Psoas muscle (tissue), 8 donors: Measurements from ENCODE around the gene TEAD1. TPM values are rescaled to one million over a fixed set of nuclear protein-coding genes. Genes with fewer than 3 reads are reported as not detected.
A peak's percentile ranks its signal among the peaks of the same experiment; 100 is the strongest.

Experiments used
- ATAC-seq, 4 donors: fragments of 200-7000 bp; cut with Tn5 transposase; one replicate each; pipeline ENCODE4 v1.9.1; 2020; ENCODE audit warnings: moderate library complexity in 3 of 4, mild to moderate bottlenecking in 2 of 4
- DNase-seq, 2 donors: peaks; one replicate each; pipeline ENCODE4 v3.0.0-alpha.2; 2020
- H3K27ac ChIP-seq: fragments of 200-600 bp; one replicate; pipeline ENCODE4 v1.8.0; 2022
- H3K27me3 ChIP-seq, 3 donors: fragments of 200-600 bp in 1 of 3; one replicate each; pipeline versions ENCODE4 v1.6.1 to v1.8.0; 2013 to 2022; ENCODE audit warnings: low read length in 2 of 3, mild to moderate bottlenecking in 2 of 3, moderate library complexity in 1 of 3; ENCODE audit not compliant: insufficient read depth in 3 of 3
- H3K36me3 ChIP-seq, 2 donors: fragments of 200-600 bp in 1 of 2; one replicate each; pipeline versions ENCODE4 v1.6.1 to v1.8.0; 2013 to 2022; ENCODE audit warnings: low read depth in 1 of 2, mild to moderate bottlenecking in 1 of 2, moderate library complexity in 1 of 2; ENCODE audit not compliant: insufficient read depth in 1 of 2
- H3K4me1 ChIP-seq: fragments of 200-600 bp; one replicate; pipeline ENCODE4 v1.8.0; 2022
- H3K4me3 ChIP-seq: fragments of 200-600 bp; one replicate; pipeline ENCODE4 v1.8.0; 2022; ENCODE audit warnings: mild to moderate bottlenecking
- H3K9me3 ChIP-seq: fragments of 200-600 bp; one replicate; pipeline ENCODE4 v1.8.0; 2022
- CTCF ChIP-seq: fragments of 200-600 bp; IDR thresholded peaks from one replicate; pipeline ENCODE4 v1.8.0; 2022; ENCODE audit warnings: antibody characterized with exemption
- WGBS, 3 donors: extraction: QIAGEN DNeasy Blood & Tissue Kit; methylation state at CpG; one replicate each; pipeline versions ENCODE4 v1.1.6 to v1.1.7; 2013; 5-methylcytosine and 5-hydroxymethylcytosine counted together
- intact Hi-C, 2 donors: fragments of 100-400 bp; cut with DNase I; formaldehyde crosslinking; loops; one replicate each; pipeline versions ENCODE4 v1.11.0 to v1.14.2; 2022
- polyA plus RNA-seq, 3 donors: library from polyadenylated mRNA; stranded (reverse); fragments of 200-250 nt; gene quantifications; one replicate each; pipeline ENCODE4 v1.2.3, GENCODE V29; 2013
- total RNA-seq, 4 donors: library from RNA; stranded (reverse); fragmentation: NEBNext Ultra II Directional in 2 of 4; extraction: Animal tissue kit (Norgen Biotek cat#: 25700) in 2 of 4; gene quantifications; one replicate each; pipeline versions ENCODE4 v1.2.1 to v1.2.4, GENCODE V29; 2021 to 2023
- donor health status: healthy with polysubstance abuse.
- donor health status: DM: no; HTN: no; CAD: no; lungs with moderate emphysema.
- donor health status: Bipolar disorder and iron deficiency.
- donor health status: healthy.
- donor health status: DM: yes; HTN: yes; CAD: no.
- donor health status: DM: no; HTN: no; CAD: no.
- donor health status: DM: no; HTN: no; CAD: no.
- donor health status: DM: yes; HTN: yes; CAD: no.

The TEAD1 gene
- total and polyA plus RNA-seq, 7 donors = 11.3 to 178 (median 112) TPM

DNA sequence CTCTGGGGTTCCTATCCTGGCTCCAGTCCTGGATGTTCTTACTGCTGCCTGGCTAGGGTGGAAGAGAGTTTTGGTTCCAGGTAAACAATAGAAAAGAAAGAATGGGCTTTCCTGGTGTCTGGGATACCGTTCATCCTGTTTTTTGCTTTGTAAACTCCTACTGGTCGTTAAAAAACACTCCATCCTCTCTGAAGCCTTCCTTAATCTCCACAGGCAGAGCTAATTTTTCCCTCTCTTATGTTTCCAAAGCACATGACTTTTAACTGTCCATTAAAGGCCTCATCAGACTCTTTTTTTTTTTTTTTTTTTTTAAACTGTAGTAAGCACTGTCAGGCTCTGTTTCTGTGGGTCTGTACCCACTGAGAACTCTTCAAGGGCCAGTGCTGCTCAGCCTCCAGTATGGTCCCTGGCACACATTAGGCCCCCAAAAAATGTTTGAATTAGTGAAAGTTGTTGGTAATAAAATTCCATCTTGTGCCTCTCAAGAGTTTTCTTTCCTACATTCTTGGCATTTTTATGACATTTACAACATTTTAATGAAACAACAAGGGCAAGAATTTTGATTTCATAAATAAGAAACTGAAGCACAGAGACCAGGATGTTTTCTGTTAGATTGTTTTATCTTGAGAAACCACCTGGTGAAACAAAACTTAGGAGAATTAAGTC, 104.2 kb downstream of the TEAD1 start:
- 30 to 38% (median 37%) methylated on average over 2 of the region's 2 CpGs for WGBS, 3 donors
- peak overlapping the region; percentile 84 for H3K27ac ChIP-seq
- ATAC-seq = no peak
- no peaks in the 10 kb centered on the region for H3K9me3 ChIP-seq
- peaks cover 46% of the 10 kb centered on the region for H3K4me1 ChIP-seq
- H3K4me3 ChIP-seq = no peak overlapping the region
- H3K36me3 ChIP-seq = no peaks in the 10 kb centered on the region
- no peak for DNase-seq
- H3K27me3 ChIP-seq = no peaks in the 10 kb centered on the region
- intact Hi-C loops = no loop called here
- no peak for TF ChIP-seq CTCF

DNA sequence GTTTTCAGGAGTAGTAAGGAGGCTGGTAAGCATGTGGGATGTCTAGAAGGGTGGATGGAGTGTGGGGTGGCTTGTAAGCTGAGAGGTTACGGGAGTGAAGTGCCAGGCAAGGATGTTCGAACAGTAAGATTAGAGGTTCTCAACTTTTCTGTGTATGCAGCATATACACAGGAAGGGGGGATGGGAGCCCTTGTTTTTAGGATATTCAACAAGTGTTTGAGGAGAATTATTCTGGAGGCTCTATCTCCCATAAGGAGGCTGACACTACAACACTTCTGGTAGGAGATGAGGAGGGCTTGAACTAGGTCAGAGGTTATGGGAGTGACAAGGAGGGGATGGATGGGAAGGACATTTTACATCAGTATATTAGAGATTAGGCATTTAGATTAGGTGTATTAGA, 109.5 kb downstream of the TEAD1 start:
- TF ChIP-seq CTCF = no peak
- Histone ChIP-seq H3K4me1 (peaks cover 64% of the 10 kb centered on the region), H3K27ac (peak overlapping the region; percentile 73), H3K4me3 (no peak overlapping the region), H3K9me3 (no peaks in the 10 kb centered on the region), H3K27me3 (no peaks in the 10 kb centered on the region), H3K36me3 (no peaks in the 10 kb centered on the region)
- 56 to 93% (median 62%) methylated on average over 2 of the region's 2 CpGs for WGBS, 3 donors
- ATAC-seq = no peak
- no peak for DNase-seq
- intact Hi-C loops = no loop called here

- intact Hi-C loops = no loop called here
- Histone ChIP-seq H3K4me3 (no peak overlapping the region), H3K27ac (peak overlapping the region; percentile 73), H3K9me3 (no peaks in the 10 kb centered on the region), H3K27me3 (no peaks in the 10 kb centered on the region), H3K4me1 (peaks cover 65% of the 10 kb centered on the region), H3K36me3 (no peaks in the 10 kb centered on the region)
- ATAC-seq = peak in 3 of 4 donors; percentile 26 to 37 (median 26)
- DNase-seq = no peak
- TF ChIP-seq CTCF = no peak
- 5 to 49% (median 10%) methylated on average over 3 of the region's 3 CpGs for WGBS, 3 donors
These were observed 110.2 kb downstream of the TEAD1 start for GRCh38 chr11:12784445-12784844.

DNA sequence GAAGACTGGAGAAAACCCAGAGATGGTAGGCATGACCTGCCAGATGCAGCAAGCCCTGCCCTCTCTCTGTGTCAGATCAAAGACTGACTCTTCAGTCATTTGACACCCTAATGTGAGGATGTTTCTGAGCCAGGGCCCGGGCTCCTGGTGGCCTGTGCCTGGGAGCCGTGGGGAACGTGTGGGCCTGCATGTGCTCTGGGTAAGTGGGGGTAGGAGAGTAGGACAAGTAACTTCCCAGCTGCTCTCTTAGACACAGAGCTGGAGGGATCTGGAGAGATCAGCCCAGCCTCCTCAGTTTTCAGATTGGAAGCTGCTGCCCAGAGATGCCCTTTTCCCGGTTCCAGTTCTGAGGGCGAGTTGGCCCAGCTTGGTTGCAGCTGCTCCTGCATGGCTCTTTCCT, 110.8 kb downstream of the TEAD1 start:
- no peak overlapping the region for H3K4me3 ChIP-seq
- intact Hi-C loops = loop anchor here in 1 of 2 donors (5.0 kb wide), 1 partner anchor 38 kb away; no protein-coding TSS in a partner anchor
- peak; percentile 37 to 70 for DNase-seq
- no peak for TF ChIP-seq CTCF
- no peaks in the 10 kb centered on the region for H3K9me3 ChIP-seq
- peak overlapping the region; percentile 73 for H3K27ac ChIP-seq
- no peaks in the 10 kb centered on the region for H3K27me3 ChIP-seq
- 19 to 23% (median 20%) methylated on average over 5 of the region's 5 CpGs for WGBS, 3 donors
- no peaks in the 10 kb centered on the region for H3K36me3 ChIP-seq
- H3K4me1 ChIP-seq = peaks cover 69% of the 10 kb centered on the region
- peak; percentile 82 to 86 (median 84) for ATAC-seq

GRCh38 chr11:12785901-12786300, 111.7 kb downstream of the TEAD1 start:
- ATAC-seq (peak in 1 of 4 donors; percentile 11), DNase-seq (no peak)
- H3K4me1 ChIP-seq = peaks cover 70% of the 10 kb centered on the region
- 49 to 74% (median 58%) methylated on average over 5 of the region's 5 CpGs for WGBS, 3 donors
- intact Hi-C loops = loop anchor here in 1 of 2 donors (5.0 kb wide), 1 partner anchor 39 kb away; no protein-coding TSS in a partner anchor
- H3K27me3 ChIP-seq = no peaks in the 10 kb centered on the region
- H3K4me3 ChIP-seq = no peak overlapping the region
- H3K27ac ChIP-seq = peak overlapping the region; percentile 73
- H3K36me3 ChIP-seq = no peaks in the 10 kb centered on the region
- no peaks in the 10 kb centered on the region for H3K9me3 ChIP-seq
- TF ChIP-seq CTCF = no peak
